Esophagus squamous epithelium (tissue), 5 donors: ENCODE results near the gene RIT2. TPM values are rescaled to one million over a fixed set of nuclear protein-coding genes. Genes with fewer than 3 reads are reported as not detected.

Experiments used
- DNase-seq: peaks from one replicate; lab custom pipeline; 2025; lab: John Stamatoyannopoulos, UW
- H3K27ac ChIP-seq, 4 donors: fragments of 200-600 bp; sonication (generic); one replicate each; pipeline ENCODE4 v1.5.1; 2016 to 2019; ENCODE audit warnings: mild to moderate bottlenecking in 1 of 4
- H3K27me3 ChIP-seq, 4 donors: fragments of 200-600 bp; sonication (generic); 1 replicate in 3 of 4; 2 replicates in 1 of 4; pipeline versions ENCODE4 v1.5.1 to v1.6.0; 2017 to 2021; ENCODE audit warnings: antibody characterized with exemption in 1 of 4
- H3K36me3 ChIP-seq, 3 donors: fragments of 200-600 bp; sonication (generic); one replicate each; pipeline ENCODE4 v1.5.1; 2016 to 2019
- H3K4me1 ChIP-seq, 3 donors: fragments of 200-600 bp; sonication (generic); one replicate each; pipeline ENCODE4 v1.5.1; 2017 to 2019
- H3K4me3 ChIP-seq, 4 donors: fragments of 200-600 bp; sonication (generic); 1 replicate in 3 of 4; 2 replicates in 1 of 4; pipeline ENCODE4 v1.5.1; 2016 to 2019; ENCODE audit warnings: mild to moderate bottlenecking in 2 of 4, moderate library complexity in 1 of 4
- H3K9me3 ChIP-seq, 3 donors: fragments of 200-600 bp; sonication (generic); one replicate each; pipeline ENCODE4 v1.5.1; 2016 to 2019
- CTCF ChIP-seq, 6 experiments: fragments of 450-650 bp in 4 of 6; fragments of 200-600 bp in 2 of 6; sonication (generic) in 2 of 6; IDR thresholded peaks; one replicate each; pipeline ENCODE4 v1.5.1; 2016 to 2019; ENCODE audit warnings: antibody characterized with exemption in 6 of 6, mild to moderate bottlenecking in 4 of 6, moderate library complexity in 4 of 6
- POLR2A ChIP-seq, 4 donors: fragments of 450-650 bp; IDR thresholded peaks; one replicate each; pipeline ENCODE4 v1.6.1; 2017; ENCODE audit warnings: antibody characterized with exemption in 4 of 4, mild to moderate bottlenecking in 4 of 4, moderate library complexity in 3 of 4
- WGBS, 2 donors: methylation state at CpG; one replicate each; pipeline ENCODE4 v1.1.5; 2018; 5-methylcytosine and 5-hydroxymethylcytosine counted together
- intact Hi-C: fragments of 100-400 bp; cut with DNase I; formaldehyde crosslinking; loops from one replicate; pipeline ENCODE4 v1.15.0; 2022
- total RNA-seq, 4 donors: library from RNA; depleted of rRNA; stranded (reverse); fragments of >200 nt; gene quantifications; one replicate each; pipeline ENCODE4 v1.1.0, GENCODE V29; 2016
- donor health status: DM: yes; HTN: yes; CAD: no.

Gene RIT2
- total RNA-seq, 4 donors from 2014 or later, result not detected

- intact Hi-C loops, result no loop called here
- H3K9me3 ChIP-seq, result no peaks in the 10 kb centered on the region
- H3K4me1 ChIP-seq, result no peaks in the 10 kb centered on the region
- H3K36me3 ChIP-seq, result no peaks in the 10 kb centered on the region
- H3K27ac ChIP-seq, result no peak overlapping the region
- no peak for DNase-seq
- no peaks in the 10 kb centered on the region for H3K27me3 ChIP-seq
- no peak overlapping the region for H3K4me3 ChIP-seq
- TF ChIP-seq CTCF (IDR thresholded peaks at IDR 0.05) (no peak), POLR2A (IDR thresholded peaks at IDR 0.05) (no peak)
- 62 to 71% methylated on average over 5 of the region's 5 CpGs for WGBS, 2 donors
Measured at GRCh38 chr18:43009674-43010073, 105.8 kb downstream of the RIT2 start.

- Histone ChIP-seq H3K4me1 (no peaks in the 10 kb centered on the region), H3K9me3 (no peaks in the 10 kb centered on the region), H3K27ac (no peak overlapping the region), H3K36me3 (no peaks in the 10 kb centered on the region), H3K27me3 (no peaks in the 10 kb centered on the region), H3K4me3 (no peak overlapping the region)
- intact Hi-C loops, result no loop called here
- DNase-seq, result no peak
- TF ChIP-seq POLR2A (IDR thresholded peaks at IDR 0.05) (no peak), CTCF (IDR thresholded peaks at IDR 0.05) (no peak)
- WGBS, 2 donors, result 84 to 89% methylated on average over 2 of the region's 2 CpGs
Measured at GRCh38 chr18:43007365-43007764, 108.1 kb downstream of the RIT2 start.

- Histone ChIP-seq H3K27me3 (no peaks in the 10 kb centered on the region), H3K9me3 (no peaks in the 10 kb centered on the region), H3K27ac (no peak overlapping the region), H3K4me3 (no peak overlapping the region), H3K4me1 (no peaks in the 10 kb centered on the region), H3K36me3 (no peaks in the 10 kb centered on the region)
- 78 to 80% methylated on average over 1 of the region's 1 CpG for WGBS, 2 donors
- TF ChIP-seq CTCF (IDR thresholded peaks at IDR 0.05), result no peak
- TF ChIP-seq POLR2A (IDR thresholded peaks at IDR 0.05), result no peak
- intact Hi-C loops, result no loop called here
- DNase-seq, result no peak
Measured at GRCh38 chr18:43004421-43004820, 111.1 kb downstream of the RIT2 start.

- no peaks in the 10 kb centered on the region for H3K4me1 ChIP-seq
- no peak overlapping the region for H3K27ac ChIP-seq
- no peaks in the 10 kb centered on the region for H3K9me3 ChIP-seq
- H3K36me3 ChIP-seq, result no peaks in the 10 kb centered on the region
- intact Hi-C loops, result no loop called here
- WGBS, 2 donors, result 67 to 75% methylated on average over 2 of the region's 2 CpGs
- no peak for DNase-seq
- TF ChIP-seq CTCF (IDR thresholded peaks at IDR 0.05), result no peak
- no peak for TF ChIP-seq POLR2A (IDR thresholded peaks at IDR 0.05)
- no peaks in the 10 kb centered on the region for H3K27me3 ChIP-seq
- H3K4me3 ChIP-seq, result no peak overlapping the region
Measured at GRCh38 chr18:43001821-43002220, 113.7 kb downstream of the RIT2 start.

- DNase-seq, result no peak
- no peak overlapping the region for H3K4me3 ChIP-seq
- no peak for TF ChIP-seq POLR2A (IDR thresholded peaks at IDR 0.05)
- no peak for TF ChIP-seq CTCF (IDR thresholded peaks at IDR 0.05)
- no peaks in the 10 kb centered on the region for H3K4me1 ChIP-seq
- no peaks in the 10 kb centered on the region for H3K9me3 ChIP-seq
- H3K27me3 ChIP-seq, result no peaks in the 10 kb centered on the region
- H3K27ac ChIP-seq, result no peak overlapping the region
- intact Hi-C loops, result no loop called here
- no peaks in the 10 kb centered on the region for H3K36me3 ChIP-seq
Measured at GRCh38 chr18:42996824-42997223, 118.7 kb downstream of the RIT2 start.
